ENCODE results near the gene RASGRP3.

Gene RASGRP3

GRCh38 chr2:33526921-33527320, 50.5 kb downstream of the RASGRP3 start:
- DNase-seq, result no peak

- DNase-seq, result no peak
Observed at GRCh38 chr2:33528441-33528950, 52.0 kb downstream of the RASGRP3 start.

- no peak for DNase-seq
Observed at GRCh38 chr2:33529771-33530481, 53.5 kb downstream of the RASGRP3 start.

- no peak for DNase-seq
Observed at GRCh38 chr2:33530690-33531548, 54.5 kb downstream of the RASGRP3 start.

GRCh38 chr2:33531549-33532059, 55.2 kb downstream of the RASGRP3 start:
- no peak for DNase-seq

- DNase-seq, result no peak
Observed at GRCh38 chr2:33532146-33532545, 55.7 kb downstream of the RASGRP3 start.

GRCh38 chr2:33532966-33533365, 56.5 kb downstream of the RASGRP3 start:
- no peak for DNase-seq

GRCh38 chr2:33535421-33535820, 59.0 kb downstream of the RASGRP3 start:
- no peak for DNase-seq

GRCh38 chr2:33541243-33541642, 64.8 kb downstream of the RASGRP3 start:
- DNase-seq, result no peak

- no peak for DNase-seq
Observed at GRCh38 chr2:33550206-33550605, 73.8 kb downstream of the RASGRP3 start.

- no peak for DNase-seq
Observed at GRCh38 chr2:33552758-33553461, 76.5 kb downstream of the RASGRP3 start.

GRCh38 chr2:33555681-33556080, 79.2 kb downstream of the RASGRP3 start:
- DNase-seq, result no peak

- DNase-seq, result no peak
Observed at GRCh38 chr2:33559328-33559727, 82.9 kb downstream of the RASGRP3 start.

GRCh38 chr2:33560017-33560416, 83.6 kb downstream of the RASGRP3 start:
- no peak for DNase-seq

- DNase-seq, result no peak
Observed at GRCh38 chr2:33561872-33562271, 85.4 kb downstream of the RASGRP3 start.

GRCh38 chr2:33570681-33571080, 94.2 kb downstream of the RASGRP3 start:
- DNase-seq, result no peak

GRCh38 chr2:33573657-33574056, 97.2 kb downstream of the RASGRP3 start:
- no peak for DNase-seq

- no peak for DNase-seq
Observed at GRCh38 chr2:33577084-33577483, 100.6 kb downstream of the RASGRP3 start.

- no peak for DNase-seq
Observed at GRCh38 chr2:33577668-33578067, 101.2 kb downstream of the RASGRP3 start.

GRCh38 chr2:33579227-33579626, 102.8 kb downstream of the RASGRP3 start:
- DNase-seq, result no peak

- DNase-seq, result no peak
Observed at GRCh38 chr2:33581872-33582271, 105.4 kb downstream of the RASGRP3 start.

- DNase-seq, result no peak
Observed at GRCh38 chr2:33583194-33583938, 106.9 kb downstream of the RASGRP3 start.

All from stimulated activated CD4-positive, alpha-beta T cell treated with anti-CD3 and anti-CD28 coated beads, Interleukin-4, amount 100 ng/mL, for 1 hour (primary cell).